GM18907 (cell line): ENCODE measurements around the gene BCL2L13.

ENCODE experiments used
- ATAC-seq: cut with Tn5 transposase; IDR thresholded peaks from one replicate; pipeline ENCODE4 v1.9.1; 2021; ENCODE audit warnings: mild to moderate bottlenecking, moderate library complexity; ENCODE audit not compliant: unreplicated experiment

The BCL2L13 gene, protein sequence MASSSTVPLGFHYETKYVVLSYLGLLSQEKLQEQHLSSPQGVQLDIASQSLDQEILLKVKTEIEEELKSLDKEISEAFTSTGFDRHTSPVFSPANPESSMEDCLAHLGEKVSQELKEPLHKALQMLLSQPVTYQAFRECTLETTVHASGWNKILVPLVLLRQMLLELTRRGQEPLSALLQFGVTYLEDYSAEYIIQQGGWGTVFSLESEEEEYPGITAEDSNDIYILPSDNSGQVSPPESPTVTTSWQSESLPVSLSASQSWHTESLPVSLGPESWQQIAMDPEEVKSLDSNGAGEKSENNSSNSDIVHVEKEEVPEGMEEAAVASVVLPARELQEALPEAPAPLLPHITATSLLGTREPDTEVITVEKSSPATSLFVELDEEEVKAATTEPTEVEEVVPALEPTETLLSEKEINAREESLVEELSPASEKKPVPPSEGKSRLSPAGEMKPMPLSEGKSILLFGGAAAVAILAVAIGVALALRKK

DNA sequence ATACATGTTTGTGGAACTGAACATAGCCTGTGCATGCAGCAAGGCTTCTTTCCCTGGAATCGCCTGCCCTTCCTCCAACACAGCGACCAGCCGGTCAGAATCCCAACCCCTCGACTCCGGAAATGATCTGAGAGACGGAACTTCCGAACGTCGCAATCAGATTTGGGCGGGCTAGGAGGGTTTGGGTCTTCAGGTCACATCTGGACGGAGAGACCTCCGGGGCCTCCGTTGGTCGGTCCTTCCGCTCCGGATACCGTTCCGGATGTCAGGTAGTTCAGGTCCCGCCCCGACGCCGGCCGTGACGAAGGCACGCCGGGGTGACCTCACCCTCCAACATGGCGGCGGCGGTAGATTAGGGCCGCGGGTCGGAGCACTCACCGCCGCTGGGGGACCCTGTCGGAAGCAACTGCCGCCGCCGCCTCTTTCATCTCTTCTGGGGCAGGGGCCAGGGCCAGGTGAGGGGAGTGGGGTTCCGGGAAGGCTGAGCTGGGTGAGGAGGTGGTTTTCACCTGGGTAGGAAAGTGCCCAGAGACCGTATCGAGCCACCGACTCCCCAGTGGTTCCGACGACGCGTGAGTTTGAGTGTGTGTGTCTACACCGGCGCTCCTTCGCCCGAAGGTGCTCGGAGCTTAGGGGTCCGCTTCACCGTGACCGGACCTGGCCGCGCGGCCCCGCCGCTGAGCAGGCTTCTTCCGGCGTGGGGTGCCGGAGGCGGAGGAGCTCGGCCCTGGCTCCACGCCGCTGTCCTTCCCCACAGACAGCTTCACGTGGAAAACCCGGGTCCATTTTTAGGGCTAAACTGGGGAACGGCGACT is at the start of gene BCL2L13:
Gene BCL2L13, plus strand, starts transcription at position 326 of the 815 bp plus-strand sequence. CDS start 16,955 bp downstream, outside the sequence.
- ATAC-seq, result peak; percentile 92

DNA sequence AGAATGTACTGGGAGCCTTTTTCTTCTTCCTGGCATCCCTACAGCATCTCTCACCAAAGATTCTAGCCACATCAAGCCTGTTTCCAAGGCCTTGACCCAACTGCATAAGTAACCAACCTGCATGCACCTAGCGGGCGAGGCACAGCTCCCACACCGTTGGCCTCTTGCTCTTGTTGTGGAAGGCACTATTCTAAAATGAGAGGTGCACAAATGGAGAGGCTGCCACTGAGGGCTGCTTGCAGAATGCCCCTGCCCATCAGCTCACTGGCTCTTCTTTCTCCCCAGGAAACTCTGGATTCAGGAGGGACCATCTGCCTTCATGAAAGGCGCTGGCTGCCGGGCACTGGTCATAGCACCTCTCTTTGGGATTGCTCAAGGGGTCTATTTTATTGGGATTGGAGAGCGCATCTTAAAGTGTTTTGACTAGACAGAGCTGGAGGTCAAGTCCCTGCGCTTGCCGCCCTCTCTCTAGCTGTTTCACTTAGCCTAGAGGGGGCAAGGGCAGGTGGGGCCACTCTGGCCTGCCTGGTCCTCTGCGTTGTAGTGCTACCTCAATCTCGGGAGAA is 48.7 kb upstream of the BCL2L13 start:
- ATAC-seq, result no peak

DNA sequence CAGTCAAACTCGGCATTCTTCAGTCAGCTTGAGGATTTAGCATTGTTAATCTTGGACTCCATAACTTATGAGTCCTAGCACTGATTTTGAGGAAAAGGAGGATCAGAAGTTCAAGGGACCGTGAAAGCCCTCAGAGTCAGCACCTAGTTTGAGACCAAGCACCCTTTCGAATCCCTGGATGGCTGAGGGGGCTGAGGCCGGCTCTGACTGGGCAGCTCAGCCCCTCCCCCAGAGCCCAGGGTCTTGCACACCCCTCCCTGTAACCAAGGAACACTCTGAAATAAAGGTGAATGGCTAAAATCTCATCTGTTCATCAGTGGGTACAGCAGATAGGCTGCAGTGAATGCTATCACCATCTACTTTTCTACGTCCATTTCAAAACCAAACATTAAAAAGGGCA is 48.0 kb upstream of the BCL2L13 start:
- ATAC-seq, result no peak

DNA sequence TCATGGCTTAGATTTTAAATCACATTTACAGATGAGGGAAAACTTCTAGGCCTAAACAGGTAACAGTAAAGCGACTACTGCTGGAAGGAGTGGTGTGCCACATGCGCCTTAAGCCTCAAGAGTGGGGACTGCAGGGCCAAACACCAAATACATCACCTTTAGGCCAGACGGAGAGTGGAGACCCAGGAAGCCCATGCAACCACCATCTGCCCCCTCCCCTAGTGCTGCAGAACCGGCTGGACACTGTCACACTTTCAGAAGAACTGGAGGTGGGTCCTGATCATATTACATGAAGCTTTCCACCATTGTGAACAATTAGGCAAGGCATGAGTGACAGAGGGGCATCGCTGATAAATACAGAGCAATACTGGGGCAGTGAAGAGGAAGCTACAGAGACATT is 46.4 kb upstream of the BCL2L13 start:
- ATAC-seq, result no peak

DNA sequence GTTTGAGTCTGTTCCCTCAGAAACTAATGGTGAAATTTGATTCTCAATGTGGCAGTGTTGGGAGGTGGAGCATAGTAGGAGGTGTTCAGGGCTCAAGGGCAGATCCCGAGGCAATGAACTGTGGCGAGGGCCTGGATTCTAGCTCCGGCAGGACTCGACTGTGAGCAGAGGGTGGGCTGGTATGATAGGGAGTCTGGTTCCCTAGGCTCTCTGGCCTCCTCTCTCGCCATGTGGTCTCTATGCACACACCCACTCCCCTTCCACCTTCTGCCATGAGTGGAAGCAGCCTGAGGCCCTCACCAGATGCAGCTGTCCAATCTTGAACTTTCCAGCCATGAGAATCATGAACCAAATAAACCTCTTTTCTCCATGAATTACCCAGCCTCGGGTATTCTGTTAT is 42.3 kb upstream of the BCL2L13 start:
- no peak for ATAC-seq

DNA sequence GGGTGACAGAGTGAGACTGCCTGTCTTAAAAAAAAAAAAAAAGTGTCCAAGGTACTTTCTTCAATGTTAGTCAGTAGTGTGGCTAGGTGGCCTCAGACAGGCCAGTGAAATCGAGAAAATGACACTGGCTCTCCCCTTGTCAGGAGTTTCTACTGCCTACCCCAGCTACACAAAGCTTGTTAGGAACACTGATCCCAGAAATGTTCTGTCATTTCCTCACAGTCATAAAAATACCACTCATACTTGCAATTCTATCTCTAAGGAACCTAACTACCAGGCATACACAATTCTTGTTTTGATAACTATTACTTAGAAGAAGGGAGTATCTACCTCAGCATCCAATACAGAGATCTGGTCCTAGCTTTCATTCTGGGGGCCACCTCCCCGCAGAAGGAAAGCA is 41.3 kb upstream of the BCL2L13 start:
- no peak for ATAC-seq

DNA sequence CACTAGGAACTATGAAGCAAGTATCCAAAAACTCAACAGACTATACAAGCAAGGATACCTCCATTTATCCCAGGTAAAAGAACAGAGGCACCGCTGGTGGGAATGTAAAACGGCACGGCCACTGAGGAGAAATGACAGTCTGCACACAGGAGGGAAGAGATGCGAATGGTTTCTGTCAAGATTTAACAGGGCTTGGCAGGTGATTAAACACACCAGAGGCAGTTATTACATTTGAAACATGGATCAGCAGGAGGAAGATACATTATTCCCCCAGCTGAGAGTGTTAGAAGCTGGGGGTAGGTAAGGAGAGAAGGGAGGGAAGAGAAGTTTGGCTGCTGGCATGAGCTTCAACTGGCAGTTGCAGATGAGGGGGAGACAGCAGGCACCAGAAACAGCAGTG is 40.2 kb upstream of the BCL2L13 start:
- no peak for ATAC-seq

DNA sequence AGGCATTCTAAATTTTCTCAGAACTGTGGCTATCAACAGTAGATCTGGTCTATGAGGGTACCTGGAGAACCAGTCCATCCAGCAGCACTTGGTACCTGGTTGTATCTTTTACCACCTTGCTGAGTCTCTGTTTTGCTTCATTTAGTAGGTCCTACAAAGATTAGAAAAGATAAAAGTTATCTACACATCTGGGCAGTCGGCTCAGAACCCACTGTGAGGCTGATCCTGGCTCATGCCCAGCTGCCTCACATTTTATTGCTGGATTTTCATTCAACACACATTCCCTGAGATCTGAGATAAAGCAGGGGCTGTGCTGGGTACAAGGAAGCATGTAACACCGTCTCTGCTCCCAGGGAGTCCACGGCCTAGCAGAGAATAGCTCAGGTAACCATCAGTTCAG is 37.5 kb upstream of the BCL2L13 start:
- ATAC-seq, result no peak

DNA sequence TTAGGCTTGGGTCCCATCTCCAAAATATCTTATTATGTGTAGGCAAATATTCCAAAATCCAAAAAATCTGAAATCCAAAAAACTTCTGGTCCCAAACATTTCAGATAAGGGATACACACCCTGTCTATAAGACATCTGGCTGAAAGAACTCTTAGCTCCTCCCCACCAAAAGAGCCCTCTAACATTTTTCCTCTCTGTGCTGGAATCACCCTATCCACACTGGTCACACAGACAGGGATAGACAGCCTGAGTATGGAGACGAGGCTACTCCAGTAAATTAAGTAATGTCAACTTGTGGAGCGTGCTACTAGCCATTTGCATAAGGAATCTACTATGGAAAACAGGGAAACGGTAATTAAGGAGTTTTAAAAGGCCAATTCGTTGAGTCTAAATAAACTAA is 34.9 kb upstream of the BCL2L13 start:
- no peak for ATAC-seq

DNA sequence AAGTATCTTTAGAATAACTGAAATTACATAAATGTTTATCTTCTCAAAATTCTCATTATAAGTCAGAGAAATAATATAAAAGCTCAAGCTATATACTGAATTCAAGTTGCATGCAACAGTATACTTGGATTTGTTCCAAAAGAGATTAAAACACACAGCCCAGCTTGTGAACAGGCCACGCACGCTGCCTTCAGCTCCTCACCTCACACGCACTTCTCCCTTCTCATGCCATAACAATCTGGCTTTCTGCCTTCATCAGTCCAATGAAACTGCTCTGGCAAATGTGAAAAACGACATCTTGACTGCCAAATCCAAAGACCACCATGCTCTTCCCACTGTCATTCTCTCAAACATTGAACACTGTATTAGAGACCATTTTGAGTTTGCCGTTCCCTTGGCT is 32.1 kb upstream of the BCL2L13 start:
- ATAC-seq, result no peak

DNA sequence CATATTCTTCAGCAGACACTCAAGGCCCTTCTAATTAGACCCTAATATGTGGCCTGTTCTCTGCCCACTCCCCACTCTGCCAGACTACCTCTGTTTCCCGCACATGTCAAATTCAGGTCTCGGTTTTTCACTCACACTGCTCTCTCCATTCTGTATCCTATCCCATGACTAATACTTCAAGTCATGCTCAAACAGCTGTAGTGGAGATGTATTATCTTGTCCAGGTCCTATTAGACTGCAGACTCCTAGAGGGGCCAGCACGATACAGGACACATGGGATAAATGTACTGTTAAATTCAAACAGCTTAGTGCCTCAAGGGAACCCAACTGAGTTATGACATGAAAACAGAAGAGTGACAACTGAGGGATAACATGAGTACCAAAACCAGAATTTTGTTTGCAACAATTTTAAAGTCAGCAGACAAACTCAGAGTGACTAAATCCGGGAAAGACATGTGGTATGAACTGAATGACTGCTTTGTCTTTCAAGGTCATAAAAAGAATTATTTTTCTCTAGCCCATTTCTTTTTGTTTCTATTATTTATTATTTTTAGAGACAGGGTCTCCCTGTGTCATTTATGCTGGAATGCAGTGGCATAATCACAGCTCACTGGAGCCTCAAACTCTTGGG is 30.6 kb upstream of the BCL2L13 start:
- no peak for ATAC-seq

DNA sequence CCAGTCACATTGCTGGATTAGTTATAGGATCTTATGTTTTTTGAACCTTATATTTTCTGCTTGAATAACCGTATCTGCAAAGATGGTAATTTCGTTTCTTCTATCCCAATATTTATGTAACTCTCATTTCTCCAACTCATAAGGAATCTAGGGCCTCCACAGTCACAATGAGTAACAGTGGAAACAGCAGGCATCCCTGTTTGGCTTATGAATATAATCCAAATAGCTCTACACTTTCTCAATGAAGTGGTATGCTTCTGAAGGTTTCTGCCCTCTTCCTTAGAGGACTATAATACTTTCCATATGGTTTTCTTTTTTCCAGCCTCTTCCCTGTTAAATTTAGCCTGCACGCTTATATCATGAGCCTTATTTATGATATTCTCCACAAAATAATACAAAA is 26.5 kb upstream of the BCL2L13 start:
- no peak for ATAC-seq

DNA sequence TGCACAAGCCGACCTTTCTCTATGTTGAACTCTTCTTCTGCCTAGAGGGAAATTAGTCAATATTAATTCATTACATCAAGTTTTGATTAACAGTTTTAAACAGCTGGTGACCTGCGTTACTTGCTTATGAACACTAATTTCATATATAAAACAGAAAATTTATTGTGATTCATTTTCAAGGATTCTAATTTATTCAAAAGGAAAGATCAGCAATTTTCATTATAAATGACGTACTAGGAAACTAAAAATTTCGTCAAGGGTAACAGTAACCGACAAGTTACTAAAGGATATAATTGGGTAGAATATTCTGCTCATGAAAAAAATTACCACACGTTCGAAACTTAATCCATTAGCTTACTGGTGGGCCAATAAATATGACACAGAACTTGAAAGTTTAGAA is 25.3 kb upstream of the BCL2L13 start:
- no peak for ATAC-seq

DNA sequence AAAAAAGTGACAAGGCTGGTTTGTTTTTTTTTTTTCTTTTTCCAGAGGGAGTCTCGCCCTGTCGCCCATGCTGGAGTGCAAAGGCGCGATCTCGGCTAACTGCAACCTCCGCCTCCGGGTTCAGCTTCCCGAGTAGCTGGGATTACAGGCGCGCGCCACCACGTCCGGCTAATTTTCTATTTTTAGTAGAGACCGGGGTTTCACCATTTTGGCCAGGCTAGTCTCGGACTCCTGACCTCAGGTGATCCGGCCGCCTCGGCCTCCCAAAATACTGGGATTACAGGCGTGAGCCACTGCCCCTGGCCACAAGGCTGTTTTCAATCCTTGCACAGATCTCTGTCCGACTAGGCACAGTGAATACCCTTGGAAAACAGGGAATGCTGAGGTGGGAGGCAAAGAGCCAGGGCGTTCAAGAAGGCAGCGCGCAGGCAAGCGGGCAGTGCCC is 10.6 kb upstream of the BCL2L13 start:
- ATAC-seq, result no peak

DNA sequence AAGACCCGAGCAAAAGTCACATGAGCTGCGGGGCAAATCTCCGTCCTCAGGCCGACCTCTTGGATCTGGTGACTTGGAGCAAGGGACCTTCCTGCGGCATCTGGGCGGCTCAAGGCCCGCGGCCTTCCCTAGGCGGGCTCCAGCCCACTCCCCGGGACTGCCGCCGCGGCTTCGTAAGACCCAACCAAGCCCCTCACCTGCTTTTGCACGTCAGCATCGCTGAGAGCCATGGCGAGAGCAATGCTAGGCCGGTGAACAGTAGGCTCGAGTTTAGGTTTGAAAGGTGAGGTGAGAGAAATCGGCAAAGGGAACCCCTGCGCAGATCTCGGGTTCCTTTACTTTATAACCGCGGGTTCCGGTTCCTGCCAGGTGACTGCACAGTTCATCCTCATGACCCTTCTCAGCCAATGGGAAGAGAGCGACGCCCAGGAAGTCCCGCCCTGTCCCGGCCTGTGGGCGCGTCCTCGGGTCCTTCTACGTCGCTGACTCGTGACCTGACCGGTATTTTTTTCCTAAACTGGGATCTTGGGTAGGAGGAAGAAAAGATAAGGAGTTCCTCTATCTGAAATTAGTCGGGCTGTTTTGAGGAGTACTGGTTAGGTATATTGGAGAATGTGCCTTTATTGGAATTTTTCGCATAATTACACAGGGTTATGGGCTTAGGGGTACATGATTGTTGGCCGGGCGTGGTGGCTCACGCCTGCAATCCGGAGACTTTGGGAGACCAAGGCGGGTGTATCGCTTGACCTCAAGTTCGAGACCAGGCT is 10.0 kb upstream of the BCL2L13 start, which contains the start of gene ATP6V1E1:
Gene ATP6V1E1, minus strand, starts transcription at position 344 of the 767 bp plus-strand sequence. Its CDS starts 114 bp downstream, at position 230.
- peak; percentile 99 for ATAC-seq

DNA sequence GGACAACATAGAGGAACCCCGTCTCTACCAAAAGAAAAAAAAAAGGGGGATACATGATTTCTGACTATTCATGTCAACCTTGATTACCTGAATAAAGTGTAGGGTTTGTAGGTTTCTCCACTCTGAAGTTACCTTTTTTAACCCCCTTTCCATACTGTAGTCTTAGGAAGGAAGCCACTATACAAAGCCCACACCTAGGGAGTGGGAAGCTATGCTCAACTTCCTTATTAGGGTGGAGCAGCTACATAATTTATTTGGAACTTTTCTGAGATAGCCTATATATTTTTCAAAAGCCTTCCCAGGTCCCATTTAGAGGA is 9.4 kb upstream of the BCL2L13 start:
- peak; percentile 4 for ATAC-seq

DNA sequence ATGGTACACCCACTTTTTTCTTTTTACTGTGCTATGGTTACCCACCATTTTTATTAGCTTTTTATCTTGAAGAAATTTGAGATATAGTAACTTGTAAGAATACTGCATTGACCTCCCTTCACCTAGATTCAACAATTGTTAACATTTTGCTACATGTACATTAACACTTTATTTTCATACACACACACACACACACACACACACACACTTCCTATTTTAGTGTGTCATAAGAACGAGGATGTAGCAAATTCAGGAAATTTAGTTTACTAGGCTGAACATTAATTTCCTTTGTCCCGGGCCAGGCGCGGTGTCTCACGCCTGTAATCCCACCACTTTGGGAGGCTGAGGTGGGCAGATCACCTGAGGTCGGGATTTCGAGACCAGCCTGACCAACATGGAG is 8.9 kb upstream of the BCL2L13 start:
- no peak for ATAC-seq

DNA sequence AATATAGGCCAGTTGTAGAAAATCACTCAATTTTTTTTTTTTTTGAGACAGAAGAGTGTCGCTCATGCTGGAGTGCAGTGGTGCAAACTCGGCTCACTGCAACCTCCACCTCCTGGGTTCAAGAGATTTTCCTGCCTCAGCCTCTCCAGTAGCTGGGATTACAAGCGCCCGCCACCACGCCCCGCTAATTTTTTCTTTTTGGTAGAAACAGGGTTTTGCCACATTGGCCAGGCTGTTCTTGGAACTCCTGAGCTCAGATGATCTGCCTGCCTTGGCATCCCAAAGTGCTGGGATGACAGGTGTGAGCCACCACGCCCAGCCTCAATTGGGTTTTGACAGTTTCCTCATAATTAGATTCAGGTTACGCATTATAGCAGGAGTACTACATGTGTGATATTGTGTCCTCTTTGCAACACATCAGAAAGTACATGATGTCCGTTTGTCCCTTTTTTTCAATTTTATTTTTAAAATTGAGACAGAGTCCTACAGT is 7.4 kb upstream of the BCL2L13 start:
- no peak for ATAC-seq

DNA sequence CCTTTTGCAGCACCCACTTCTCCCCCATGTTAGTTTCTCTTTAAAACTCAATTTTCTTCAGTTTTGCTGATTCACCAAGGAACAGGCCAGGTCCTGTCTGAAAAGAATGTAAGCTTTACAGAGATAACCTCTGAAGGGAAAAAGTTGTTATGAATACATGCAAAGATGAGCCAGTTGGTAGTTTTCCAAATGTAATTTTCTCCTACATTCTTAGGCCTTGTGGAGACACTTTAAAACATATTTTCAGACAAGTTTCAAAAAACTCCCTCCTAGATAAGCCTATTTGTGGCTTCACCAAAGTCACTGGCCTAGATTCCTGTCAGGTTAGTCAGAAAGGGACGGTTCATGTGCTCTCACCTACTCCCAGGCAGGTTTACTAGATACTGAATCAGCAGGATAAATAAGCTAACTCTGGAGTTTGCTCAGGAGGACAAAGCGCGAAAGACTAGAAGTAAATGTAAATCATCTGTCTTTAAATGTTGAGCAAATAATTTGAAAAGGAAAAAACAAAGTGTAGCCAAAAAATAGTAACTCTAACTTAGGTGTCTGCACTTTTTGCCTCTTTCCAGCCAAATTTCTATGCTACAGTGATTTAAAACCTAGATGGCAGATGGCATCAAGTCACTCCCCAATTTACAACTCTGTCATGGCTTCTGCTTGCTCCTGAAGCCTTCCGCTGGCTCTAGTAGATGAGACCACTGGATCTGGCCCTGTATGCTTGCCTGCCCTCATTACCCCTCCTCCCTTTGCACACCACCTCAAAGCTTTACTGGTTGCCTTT is 5.2 kb upstream of the BCL2L13 start:
- ATAC-seq, result no peak

DNA sequence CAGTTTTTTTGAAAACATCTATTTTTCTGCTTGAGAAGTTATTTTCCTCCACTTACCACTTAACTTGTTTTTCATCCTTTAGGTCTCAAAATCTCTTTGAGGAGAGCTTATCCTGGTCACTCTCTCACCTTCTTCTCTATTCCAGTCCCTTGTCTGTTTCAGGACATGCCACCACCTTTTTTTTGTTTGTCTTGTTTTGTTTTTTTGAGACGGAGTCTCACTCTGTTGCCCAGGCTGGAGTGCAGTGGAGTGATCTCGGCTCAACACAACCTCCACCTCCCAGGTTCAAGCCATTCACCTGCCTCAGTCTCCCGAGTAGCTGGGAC is 4.6 kb upstream of the BCL2L13 start:
- no peak for ATAC-seq
